ENCODE measurements around the gene CARS1. TPM values are rescaled to one million over a fixed set of nuclear protein-coding genes. Genes with fewer than 3 reads are reported as not detected.

Gene CARS1
- total and polyA plus RNA-seq, 2 experiments from 2014 or later: 72.9 to 95.9 TPM

DNA sequence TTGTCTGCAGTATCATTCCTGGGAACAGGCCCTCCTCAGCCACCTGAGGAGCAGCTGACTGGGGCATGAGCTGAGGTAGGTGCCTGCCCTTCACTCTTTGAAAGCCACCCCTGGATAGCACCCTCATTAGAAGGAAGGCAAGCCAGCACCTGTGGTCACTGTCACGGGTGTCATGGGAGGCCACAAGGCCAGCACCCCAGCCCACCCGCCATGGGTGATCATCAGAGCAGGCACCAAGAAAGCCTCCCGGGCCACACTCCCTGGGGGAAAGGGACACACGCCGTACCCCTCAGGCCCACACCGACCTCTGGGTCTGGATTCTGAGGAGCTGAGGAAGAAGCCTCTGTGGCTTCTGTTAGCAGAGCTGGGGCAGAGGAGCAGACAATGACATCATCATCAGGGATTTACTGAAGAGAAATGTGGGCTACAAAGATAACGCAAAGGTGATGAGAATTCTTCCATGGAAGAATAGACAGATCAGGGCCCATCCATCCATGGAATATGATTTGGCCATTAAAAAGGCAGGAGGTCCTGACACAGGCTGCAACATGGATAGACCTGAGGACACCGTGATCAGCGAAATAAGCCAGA lies 48.4 kb downstream of the CARS1 start:
- Mint-ChIP-seq H3K4me1 (no peaks in the 10 kb centered on the region), H3K27ac (no peak overlapping the region)

More for the DNA sequence above, 48.4 kb downstream of the CARS1 start:
- no peaks in the 10 kb centered on the region; the same call in 1 of the 2 replicates for H4K20me1 ChIP-seq (replicated peaks; ENCODE audit: insufficient read depth)
- H3K4me3 ChIP-seq: no peak overlapping the region
- TF ChIP-seq EZH2 (IDR thresholded peaks at IDR 0.05; ENCODE audit: low read depth, unreplicated experiment): no peak
- no peak for TF ChIP-seq STAT1 (IDR thresholded peaks at IDR 0.05; ENCODE audit: unreplicated experiment)
- TF ChIP-seq, protein P1, sequence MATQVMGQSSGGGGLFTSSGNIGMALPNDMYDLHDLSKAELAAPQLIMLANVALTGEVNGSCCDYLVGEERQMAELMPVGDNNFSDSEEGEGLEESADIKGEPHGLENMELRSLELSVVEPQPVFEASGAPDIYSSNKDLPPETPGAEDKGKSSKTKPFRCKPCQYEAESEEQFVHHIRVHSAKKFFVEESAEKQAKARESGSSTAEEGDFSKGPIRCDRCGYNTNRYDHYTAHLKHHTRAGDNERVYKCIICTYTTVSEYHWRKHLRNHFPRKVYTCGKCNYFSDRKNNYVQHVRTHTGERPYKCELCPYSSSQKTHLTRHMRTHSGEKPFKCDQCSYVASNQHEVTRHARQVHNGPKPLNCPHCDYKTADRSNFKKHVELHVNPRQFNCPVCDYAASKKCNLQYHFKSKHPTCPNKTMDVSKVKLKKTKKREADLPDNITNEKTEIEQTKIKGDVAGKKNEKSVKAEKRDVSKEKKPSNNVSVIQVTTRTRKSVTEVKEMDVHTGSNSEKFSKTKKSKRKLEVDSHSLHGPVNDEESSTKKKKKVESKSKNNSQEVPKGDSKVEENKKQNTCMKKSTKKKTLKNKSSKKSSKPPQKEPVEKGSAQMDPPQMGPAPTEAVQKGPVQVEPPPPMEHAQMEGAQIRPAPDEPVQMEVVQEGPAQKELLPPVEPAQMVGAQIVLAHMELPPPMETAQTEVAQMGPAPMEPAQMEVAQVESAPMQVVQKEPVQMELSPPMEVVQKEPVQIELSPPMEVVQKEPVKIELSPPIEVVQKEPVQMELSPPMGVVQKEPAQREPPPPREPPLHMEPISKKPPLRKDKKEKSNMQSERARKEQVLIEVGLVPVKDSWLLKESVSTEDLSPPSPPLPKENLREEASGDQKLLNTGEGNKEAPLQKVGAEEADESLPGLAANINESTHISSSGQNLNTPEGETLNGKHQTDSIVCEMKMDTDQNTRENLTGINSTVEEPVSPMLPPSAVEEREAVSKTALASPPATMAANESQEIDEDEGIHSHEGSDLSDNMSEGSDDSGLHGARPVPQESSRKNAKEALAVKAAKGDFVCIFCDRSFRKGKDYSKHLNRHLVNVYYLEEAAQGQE (IDR thresholded peaks at IDR 0.05; ENCODE audit: unreplicated experiment): no peak
- no peak for TF ChIP-seq EZH2phosphoT487 (IDR thresholded peaks at IDR 0.05; ENCODE audit: unreplicated experiment)
- TF ChIP-seq POLR2AphosphoS5 (IDR thresholded peaks at IDR 0.05; ENCODE audit: low read depth): no peak
- TF ChIP-seq ZNF331 (CRISPR knock-in tag; IDR thresholded peaks at IDR 0.05; ENCODE audit: low read depth): no peak
- TF ChIP-seq NANOG (IDR thresholded peaks at IDR 0.05; ENCODE audit: borderline replicate concordance): no peak
- no peak for TF ChIP-seq JUNB (IDR thresholded peaks at IDR 0.05; ENCODE audit: unreplicated experiment)
- TF ChIP-seq, protein P2, sequence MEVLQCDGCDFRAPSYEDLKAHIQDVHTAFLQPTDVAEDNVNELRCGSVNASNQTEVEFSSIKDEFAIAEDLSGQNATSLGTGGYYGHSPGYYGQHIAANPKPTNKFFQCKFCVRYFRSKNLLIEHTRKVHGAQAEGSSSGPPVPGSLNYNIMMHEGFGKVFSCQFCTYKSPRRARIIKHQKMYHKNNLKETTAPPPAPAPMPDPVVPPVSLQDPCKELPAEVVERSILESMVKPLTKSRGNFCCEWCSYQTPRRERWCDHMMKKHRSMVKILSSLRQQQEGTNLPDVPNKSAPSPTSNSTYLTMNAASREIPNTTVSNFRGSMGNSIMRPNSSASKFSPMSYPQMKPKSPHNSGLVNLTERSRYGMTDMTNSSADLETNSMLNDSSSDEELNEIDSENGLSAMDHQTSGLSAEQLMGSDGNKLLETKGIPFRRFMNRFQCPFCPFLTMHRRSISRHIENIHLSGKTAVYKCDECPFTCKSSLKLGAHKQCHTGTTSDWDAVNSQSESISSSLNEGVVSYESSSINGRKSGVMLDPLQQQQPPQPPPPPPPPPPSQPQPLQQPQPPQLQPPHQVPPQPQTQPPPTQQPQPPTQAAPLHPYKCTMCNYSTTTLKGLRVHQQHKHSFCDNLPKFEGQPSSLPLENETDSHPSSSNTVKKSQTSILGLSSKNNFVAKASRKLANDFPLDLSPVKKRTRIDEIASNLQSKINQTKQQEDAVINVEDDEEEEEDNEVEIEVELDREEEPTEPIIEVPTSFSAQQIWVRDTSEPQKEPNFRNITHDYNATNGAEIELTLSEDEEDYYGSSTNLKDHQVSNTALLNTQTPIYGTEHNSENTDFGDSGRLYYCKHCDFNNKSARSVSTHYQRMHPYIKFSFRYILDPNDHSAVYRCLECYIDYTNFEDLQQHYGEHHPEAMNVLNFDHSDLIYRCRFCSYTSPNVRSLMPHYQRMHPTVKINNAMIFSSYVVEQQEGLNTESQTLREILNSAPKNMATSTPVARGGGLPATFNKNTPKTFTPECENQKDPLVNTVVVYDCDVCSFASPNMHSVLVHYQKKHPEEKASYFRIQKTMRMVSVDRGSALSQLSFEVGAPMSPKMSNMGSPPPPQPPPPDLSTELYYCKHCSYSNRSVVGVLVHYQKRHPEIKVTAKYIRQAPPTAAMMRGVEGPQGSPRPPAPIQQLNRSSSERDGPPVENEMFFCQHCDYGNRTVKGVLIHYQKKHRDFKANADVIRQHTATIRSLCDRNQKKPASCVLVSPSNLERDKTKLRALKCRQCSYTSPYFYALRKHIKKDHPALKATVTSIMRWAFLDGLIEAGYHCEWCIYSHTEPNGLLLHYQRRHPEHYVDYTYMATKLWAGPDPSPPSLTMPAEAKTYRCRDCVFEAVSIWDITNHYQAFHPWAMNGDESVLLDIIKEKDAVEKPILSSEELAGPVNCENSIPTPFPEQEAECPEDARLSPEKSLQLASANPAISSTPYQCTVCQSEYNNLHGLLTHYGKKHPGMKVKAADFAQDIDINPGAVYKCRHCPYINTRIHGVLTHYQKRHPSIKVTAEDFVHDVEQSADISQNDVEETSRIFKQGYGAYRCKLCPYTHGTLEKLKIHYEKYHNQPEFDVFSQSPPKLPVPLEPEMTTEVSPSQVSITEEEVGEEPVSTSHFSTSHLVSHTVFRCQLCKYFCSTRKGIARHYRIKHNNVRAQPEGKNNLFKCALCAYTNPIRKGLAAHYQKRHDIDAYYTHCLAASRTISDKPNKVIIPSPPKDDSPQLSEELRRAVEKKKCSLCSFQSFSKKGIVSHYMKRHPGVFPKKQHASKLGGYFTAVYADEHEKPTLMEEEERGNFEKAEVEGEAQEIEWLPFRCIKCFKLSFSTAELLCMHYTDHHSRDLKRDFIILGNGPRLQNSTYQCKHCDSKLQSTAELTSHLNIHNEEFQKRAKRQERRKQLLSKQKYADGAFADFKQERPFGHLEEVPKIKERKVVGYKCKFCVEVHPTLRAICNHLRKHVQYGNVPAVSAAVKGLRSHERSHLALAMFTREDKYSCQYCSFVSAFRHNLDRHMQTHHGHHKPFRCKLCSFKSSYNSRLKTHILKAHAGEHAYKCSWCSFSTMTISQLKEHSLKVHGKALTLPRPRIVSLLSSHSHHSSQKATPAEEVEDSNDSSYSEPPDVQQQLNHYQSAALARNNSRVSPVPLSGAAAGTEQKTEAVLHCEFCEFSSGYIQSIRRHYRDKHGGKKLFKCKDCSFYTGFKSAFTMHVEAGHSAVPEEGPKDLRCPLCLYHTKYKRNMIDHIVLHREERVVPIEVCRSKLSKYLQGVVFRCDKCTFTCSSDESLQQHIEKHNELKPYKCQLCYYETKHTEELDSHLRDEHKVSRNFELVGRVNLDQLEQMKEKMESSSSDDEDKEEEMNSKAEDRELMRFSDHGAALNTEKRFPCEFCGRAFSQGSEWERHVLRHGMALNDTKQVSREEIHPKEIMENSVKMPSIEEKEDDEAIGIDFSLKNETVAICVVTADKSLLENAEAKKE (CRISPR knock-in tag; IDR thresholded peaks at IDR 0.05): no peak
- TF ChIP-seq, protein P3, sequence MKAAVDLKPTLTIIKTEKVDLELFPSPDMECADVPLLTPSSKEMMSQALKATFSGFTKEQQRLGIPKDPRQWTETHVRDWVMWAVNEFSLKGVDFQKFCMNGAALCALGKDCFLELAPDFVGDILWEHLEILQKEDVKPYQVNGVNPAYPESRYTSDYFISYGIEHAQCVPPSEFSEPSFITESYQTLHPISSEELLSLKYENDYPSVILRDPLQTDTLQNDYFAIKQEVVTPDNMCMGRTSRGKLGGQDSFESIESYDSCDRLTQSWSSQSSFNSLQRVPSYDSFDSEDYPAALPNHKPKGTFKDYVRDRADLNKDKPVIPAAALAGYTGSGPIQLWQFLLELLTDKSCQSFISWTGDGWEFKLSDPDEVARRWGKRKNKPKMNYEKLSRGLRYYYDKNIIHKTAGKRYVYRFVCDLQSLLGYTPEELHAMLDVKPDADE (IDR thresholded peaks at IDR 0.05): no peak
- no peak overlapping the region for H3K4me2 ChIP-seq
- H3K36me3 ChIP-seq (ENCODE audit: insufficient read depth): peaks cover 27% of the 10 kb centered on the region
- H3F3A ChIP-seq (replicated peaks; ENCODE audit: low read depth): 0 out of 2 replicates have a peak, but pooled peaks cover 3% of the 10 kb centered on the region
- Mint-ChIP-seq H3K9me3 (no peaks in the 10 kb centered on the region), H3K4me3 (no peak overlapping the region), H3K36me3 (ENCODE audit: low read depth) (peaks cover 79% of the 10 kb centered on the region), H3K27me3 (ENCODE audit: insufficient read depth, low read depth, poor library complexity) (peaks cover 5% of the 10 kb centered on the region)
- H3K27me3 ChIP-seq (ENCODE audit: insufficient read depth): no peaks in the 10 kb centered on the region
- no peaks in the 10 kb centered on the region for H3K9me2 ChIP-seq (ENCODE audit: insufficient read depth)
- DNase-seq (ENCODE audit: low spot score) (no peak), ATAC-seq (no peak)
- H3K79me2 ChIP-seq (replicated peaks; ENCODE audit: insufficient read depth): no peaks in the 10 kb centered on the region
- H3K27ac ChIP-seq (ENCODE audit: low read depth): no peak overlapping the region
- H3K4me1 ChIP-seq (ENCODE audit: insufficient read depth): no peaks in the 10 kb centered on the region
- H2AFZ ChIP-seq: no peak overlapping the region

Data from GM23338 (cell line).